ENCODE results near the gene CCDC7.
"Not testable (repeated sequence)": the region's sequence is repeated elsewhere in the genome, so short reads cannot be mapped to it uniquely, and the experiment has no call there.

CCDC7 gene

DNA sequence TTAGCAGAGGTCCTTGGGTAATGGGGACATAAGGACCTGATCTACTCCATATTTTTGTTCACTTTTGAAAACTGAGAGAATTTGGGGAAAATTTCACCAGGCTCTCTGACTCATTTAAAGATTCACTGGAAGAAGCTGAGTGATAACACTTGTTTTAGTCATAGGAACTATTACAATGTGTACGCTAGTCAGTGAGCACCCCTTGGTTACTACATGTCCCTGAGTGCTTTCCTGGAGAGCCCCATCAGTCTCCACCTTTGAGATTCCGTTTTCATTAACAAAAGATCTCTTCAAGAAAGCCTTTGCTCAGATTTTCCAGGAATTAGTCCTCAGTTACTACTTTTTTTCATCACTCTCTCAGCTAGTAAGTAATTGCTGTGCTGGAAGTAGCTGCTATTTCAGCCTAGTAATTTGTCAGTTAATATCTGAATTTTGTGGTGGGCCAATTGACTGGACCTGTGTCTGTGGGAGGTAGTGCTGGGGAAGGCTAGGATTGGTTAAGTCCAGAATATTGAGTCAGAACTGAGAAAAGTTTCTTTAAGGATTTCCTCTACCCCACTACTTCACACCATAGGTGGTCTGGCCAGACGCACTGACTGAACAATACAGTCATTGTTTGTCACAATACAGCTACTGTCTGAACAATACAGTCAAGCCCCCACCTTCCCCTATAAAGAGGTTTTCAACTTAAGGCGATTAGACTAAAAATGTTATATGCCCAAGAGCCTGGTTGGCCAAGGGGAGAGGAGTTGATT, 235.0 kb downstream of the CCDC7 start:
- no peak for DNase-seq
- no peak for TF ChIP-seq POLR2A (IDR thresholded peaks at IDR 0.05; ENCODE audit: low read length)
- TF ChIP-seq GATA1 (IDR thresholded peaks at IDR 0.05; ENCODE audit: low read depth, low read length): no peak

DNA sequence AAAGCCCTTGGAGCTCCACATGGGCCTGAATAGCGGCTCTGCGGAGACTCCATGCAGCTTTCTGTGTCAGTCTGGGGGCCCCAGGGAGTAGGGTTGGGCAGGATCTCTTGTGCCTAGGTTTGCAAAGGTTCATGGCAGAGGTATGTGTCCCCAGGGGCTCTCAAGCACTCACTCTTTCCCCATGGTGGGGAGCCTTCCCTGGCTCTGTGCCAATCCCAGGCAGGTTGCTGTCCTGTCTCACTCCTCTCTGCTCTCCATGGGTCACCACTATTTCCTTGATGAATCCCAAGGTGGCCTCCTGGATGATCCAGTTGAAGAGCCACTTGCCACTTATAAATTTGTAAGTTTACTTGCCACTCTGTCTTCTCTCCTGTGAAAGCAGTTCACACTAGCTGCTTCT, 238.4 kb downstream of the CCDC7 start:
- DNase-seq: no peak
- TF ChIP-seq POLR2A (IDR thresholded peaks at IDR 0.05; ENCODE audit: low read length) (no peak), GATA1 (IDR thresholded peaks at IDR 0.05; ENCODE audit: low read depth, low read length) (no peak)

DNA sequence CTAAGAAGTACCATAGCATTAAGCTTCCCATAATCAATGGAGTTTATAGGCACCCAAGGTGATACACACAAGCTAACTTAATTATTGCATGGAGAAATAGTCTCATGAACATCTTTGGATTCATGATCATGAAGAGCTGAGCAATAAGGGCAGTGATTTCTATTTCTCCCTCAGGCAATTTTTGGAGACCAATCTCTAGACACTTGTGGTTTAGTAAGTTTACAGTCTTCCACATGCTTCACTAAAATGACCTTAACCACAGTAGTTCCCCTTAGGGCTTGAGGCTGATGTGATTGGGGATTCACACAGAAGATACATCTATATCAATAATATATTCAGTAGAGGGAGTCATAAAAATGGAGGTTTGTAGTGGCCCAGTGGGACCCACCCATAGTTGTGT, 241.2 kb downstream of the CCDC7 start:
- DNase-seq: no peak

DNA sequence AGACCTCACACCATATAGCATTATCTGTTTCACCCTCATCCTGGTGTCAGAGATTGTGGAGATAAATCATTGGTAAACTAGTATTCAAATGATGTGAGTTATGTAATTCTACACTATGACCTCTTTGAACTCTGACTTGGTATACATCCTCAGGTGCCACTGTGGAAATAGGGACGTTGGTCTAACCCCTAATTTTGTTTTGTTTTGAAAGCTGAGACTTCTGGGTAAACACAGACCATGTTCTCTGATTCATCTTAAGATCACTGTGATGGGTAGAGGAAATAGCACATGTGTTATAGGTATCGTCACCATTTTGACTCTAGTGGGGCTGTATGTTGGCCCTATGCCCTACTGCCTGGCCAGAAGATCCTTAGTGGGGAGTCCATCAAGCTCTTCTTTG, 241.6 kb downstream of the CCDC7 start:
- TF ChIP-seq POLR2A (IDR thresholded peaks at IDR 0.05; ENCODE audit: low read length) (no peak), GATA1 (IDR thresholded peaks at IDR 0.05; ENCODE audit: low read depth, low read length) (no peak)
- no peak for DNase-seq

More for the DNA sequence above, 241.2 kb downstream of the CCDC7 start:
- TF ChIP-seq GATA1 (IDR thresholded peaks at IDR 0.05; ENCODE audit: low read depth, low read length) (no peak), POLR2A (IDR thresholded peaks at IDR 0.05; ENCODE audit: low read length) (no peak)

DNA sequence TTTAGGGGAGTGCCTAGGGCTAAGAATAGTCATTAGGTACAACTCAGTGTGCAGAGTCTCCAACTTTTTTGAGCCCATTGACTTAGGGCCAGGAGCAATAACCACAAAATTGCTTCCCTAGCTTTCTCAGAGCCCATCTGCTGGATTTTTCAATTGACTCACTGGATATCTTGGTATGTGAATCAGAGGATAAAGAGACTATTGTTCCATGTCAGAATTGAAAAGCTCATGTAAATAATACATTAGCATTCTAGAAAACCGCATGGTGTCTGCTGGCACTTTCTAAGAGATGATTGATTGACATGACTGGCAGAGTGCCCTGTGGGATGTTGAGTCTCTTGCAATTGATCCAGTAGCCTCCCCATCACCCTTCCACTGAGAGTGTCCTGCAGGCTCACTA, 246.2 kb downstream of the CCDC7 start:
- no peak for DNase-seq
- TF ChIP-seq POLR2A (IDR thresholded peaks at IDR 0.05; ENCODE audit: low read length): no peak
- TF ChIP-seq GATA1 (IDR thresholded peaks at IDR 0.05; ENCODE audit: low read depth, low read length): no peak

DNA sequence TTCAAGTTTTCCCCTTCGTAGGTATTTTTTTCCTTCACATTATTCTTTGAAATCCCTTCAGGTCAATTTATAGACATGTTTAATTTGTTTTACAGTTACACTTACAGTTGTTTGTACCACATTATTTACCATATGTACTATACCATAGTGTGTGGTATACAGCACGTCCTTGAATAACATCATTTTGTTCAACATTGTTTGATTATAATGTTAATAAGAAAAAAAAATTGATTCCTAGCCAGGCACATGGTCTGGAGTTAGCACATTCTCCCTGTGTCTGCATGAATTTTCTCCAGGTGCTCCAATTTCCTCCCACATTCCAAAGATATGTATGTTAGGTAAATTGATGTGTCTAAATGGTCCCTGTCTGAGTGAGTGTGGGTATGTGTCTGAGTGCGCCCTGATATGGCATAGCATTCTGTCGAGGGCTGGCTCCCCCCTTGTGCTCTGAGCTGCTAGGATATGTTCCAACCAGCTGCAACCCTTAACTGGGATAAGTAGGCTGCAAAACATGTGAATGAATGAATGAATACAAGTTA, 247.6 kb downstream of the CCDC7 start:
- DNase-seq: no peak
- no peak for TF ChIP-seq POLR2A (IDR thresholded peaks at IDR 0.05; ENCODE audit: low read length)
- no peak for TF ChIP-seq GATA1 (IDR thresholded peaks at IDR 0.05; ENCODE audit: low read depth, low read length)

DNA sequence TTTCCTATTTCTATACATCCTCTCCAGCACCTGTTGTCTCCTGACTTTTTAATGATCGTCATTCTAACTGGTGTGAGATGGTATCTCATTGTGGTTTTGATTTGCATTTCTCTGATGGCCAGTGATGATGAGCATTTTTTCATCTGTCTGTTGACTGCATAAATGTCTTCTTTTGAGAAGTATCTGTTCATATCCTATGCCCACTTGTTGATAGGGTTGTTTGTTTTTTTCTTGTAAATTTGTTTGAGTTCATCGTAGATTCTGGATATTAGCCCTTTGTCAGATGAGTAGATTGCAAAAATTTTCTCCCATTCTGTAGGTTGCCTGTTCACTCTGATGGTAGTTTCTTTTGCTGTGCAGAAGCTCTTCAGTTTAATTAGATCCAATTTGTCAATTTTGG, 253.7 kb downstream of the CCDC7 start:
- not testable (repeated sequence) for DNase-seq

DNA sequence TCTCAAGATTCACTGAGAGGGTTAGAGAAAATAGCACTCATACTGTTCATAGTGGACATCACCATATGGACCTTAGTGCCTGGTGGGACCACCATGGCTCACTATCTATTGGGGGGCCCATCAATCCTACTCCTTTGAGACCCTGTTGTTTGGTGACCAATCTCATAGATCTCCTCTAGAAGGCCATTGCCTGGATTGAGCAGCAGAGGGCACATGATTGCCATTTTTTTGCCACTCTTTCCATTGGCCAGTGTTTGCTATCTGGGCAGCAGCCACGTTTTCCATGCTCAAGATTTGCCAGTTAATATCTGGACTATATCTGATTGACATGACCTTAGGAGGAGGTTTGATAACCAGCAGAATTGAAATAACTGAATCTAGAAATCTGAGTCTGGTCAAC, 267.6 kb downstream of the CCDC7 start:
- DNase-seq: peak in 1 of 2 experiments; percentile 3
- TF ChIP-seq POLR2A (IDR thresholded peaks at IDR 0.05; ENCODE audit: low read length) (no peak), GATA1 (IDR thresholded peaks at IDR 0.05; ENCODE audit: low read depth, low read length) (no peak)

DNA sequence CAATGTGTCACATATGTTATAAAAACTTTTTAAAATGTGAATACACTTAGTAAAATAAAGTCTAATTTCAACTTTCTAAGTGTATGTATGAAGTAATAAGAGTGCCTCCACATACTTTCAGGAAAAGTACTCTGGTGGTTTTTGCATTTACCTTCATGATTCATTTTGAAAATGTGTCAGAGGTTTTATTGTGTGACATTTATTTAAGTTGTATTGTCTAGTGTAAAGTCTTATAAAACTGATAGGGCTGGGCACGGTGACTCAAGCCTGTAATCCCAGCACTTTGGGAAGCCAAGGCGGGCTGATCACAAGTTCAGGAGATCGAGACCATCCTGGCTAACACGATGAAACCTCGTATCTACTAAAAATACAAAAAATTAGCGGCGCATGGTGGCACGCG, 285.6 kb downstream of the CCDC7 start:
- TF ChIP-seq GATA1 (IDR thresholded peaks at IDR 0.05; ENCODE audit: low read depth, low read length) (no peak), POLR2A (IDR thresholded peaks at IDR 0.05; ENCODE audit: low read length) (no peak)
- DNase-seq: no peak

DNA sequence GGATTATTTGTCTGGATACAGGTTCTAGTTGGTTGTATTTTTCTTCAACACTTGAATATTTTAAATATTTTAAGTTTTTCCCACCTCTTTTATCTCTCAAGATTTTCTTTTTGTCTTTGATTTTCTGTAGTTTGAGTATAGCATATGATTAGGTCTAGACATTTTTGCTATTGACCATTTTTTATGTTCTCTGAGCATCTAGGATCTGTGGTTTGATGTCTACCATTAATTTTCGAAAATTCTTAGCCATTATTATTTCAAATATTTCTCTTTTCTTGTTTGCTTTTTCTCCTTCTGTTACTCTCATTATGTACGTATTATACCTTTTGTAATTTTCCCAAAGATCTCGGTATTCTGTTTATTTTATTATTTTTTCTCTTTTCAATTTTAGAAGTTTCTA, 293.0 kb downstream of the CCDC7 start:
- DNase-seq: no peak

DNA sequence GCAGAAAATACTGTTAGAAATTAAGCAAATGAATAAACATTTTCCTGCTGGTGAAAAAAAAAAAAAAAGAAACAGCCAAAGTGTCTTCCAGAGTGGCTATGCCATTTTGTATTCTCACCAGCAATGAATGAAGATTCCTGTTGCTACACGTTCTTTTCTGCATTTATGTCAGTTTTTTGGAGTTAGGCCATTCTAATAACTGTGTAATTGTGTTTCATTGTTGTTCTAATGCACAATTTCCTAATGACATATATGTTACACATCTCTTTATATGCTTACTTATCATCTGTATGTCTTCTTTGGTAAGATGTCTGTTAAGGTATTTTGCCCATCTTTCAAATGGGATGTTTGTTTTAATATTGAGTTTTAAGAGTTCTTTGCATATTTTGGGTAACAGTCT, 298.4 kb downstream of the CCDC7 start:
- no peak for DNase-seq
- TF ChIP-seq POLR2A (IDR thresholded peaks at IDR 0.05; ENCODE audit: low read length) (no peak), GATA1 (IDR thresholded peaks at IDR 0.05; ENCODE audit: low read depth, low read length) (no peak)

More for the DNA sequence above, 293.0 kb downstream of the CCDC7 start:
- TF ChIP-seq GATA1 (IDR thresholded peaks at IDR 0.05; ENCODE audit: low read depth, low read length) (no peak), POLR2A (IDR thresholded peaks at IDR 0.05; ENCODE audit: low read length) (no peak)

DNA sequence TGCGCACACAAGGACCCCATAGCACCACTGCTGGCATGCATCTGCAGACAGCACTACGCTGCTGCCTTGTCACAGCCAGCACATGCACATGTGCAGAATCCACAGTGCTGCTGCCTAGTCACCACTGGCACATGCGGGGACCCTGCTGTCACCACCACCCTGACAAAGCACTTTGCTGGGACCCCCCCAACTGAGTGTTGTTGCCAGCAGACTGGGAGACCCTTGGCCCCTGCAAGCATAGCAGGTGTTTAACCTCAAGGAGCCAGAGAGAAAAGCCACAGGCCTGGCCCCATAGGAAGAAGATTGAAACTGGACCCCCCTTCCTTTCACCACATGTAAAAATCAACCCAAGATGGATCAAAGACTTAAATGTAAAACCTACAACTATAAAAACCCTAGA, 300.9 kb downstream of the CCDC7 start:
- no peak for TF ChIP-seq GATA1 (IDR thresholded peaks at IDR 0.05; ENCODE audit: low read depth, low read length)
- TF ChIP-seq POLR2A (IDR thresholded peaks at IDR 0.05; ENCODE audit: low read length): no peak
- no peak for DNase-seq

DNA sequence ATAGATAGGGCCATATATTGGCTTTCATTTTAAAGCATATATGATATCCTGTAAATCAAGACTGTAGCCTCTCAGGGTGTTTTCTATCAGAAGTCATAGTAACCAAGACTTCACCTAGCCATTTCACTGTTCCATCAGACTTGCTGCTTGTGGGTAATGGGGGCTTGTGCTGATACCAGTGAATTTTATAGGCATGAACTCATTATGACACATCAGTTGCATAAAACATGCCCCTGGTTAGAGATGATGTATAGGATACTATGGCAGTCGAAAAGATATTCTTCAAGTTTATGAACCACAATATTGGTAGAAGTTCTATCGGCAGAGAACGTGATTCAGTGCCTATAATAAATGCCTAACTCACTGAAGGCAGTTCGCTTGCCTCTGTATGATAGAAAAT, 305.6 kb downstream of the CCDC7 start:
- no peak for DNase-seq
- no peak for TF ChIP-seq GATA1 (IDR thresholded peaks at IDR 0.05; ENCODE audit: low read depth, low read length)
- no peak for TF ChIP-seq POLR2A (IDR thresholded peaks at IDR 0.05; ENCODE audit: low read length)

DNA sequence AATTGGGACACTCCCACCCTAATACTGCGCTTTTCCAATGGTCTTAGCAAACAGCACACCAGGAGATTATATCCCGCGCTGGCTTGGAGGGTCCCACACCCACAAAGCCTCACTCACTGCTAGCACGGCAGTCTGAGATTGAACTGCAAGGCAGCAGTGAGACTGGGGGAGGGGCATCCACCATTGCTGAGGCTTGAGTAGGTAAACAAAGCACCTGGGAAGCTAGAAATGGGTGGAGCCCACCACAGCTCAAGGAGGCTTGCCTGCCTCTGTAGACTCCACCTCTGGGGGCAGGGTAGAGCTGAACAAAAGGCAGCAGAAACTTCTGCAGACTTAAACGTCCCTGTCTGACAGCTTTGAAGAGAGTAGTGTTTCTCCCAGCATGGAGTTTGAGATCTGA, 309.0 kb downstream of the CCDC7 start:
- not testable (repeated sequence) for DNase-seq

DNA sequence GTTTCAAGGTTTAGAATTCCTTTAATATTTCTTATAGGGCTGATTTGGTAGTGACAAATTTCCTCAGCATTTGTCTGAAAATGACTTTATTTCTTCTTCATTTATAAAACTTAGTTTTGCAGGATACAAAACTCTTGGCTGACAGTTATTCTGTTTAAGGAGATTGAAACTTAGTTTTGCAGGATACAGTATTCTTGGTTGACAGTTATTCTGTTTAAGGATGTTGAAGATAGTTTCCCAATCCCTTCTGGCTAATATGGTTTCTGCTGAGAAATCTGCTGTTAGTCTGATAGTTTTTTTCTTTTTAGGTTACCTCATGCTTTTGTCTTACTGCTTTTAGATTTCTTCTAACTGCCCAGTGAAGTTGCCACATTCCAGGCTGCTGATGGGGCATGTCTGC, 325.3 kb downstream of the CCDC7 start:
- DNase-seq: no peak
- TF ChIP-seq GATA1 (IDR thresholded peaks at IDR 0.05; ENCODE audit: low read depth, low read length): no peak
- no peak for TF ChIP-seq POLR2A (IDR thresholded peaks at IDR 0.05; ENCODE audit: low read length)
